Cardiac fibroblast (primary cell): ENCODE results near the gene CCDC160.
A peak's percentile ranks its signal among the peaks of the same experiment; 100 is the strongest.
"Not testable (repeated sequence)": the region's sequence is repeated elsewhere in the genome, so short reads cannot be mapped to it uniquely, and the experiment has no call there.

Experiments used
- DNase-seq, 2 donors: peaks; one replicate each; pipeline versions ENCODE4 v3.0.0 to v3.0.0-alpha.2; 2010; ENCODE audit warnings: low read depth in 2 of 2
- H3K4me3 ChIP-seq, 2 donors: replicated peaks in 1 of 2; 1 replicate in 1 of 2; 2 replicates in 1 of 2; pipeline ENCODE4 v1.5.1; 2011; ENCODE audit warnings: low read depth in 2 of 2, low read length in 2 of 2, mild to moderate bottlenecking in 2 of 2, moderate library complexity in 1 of 2
- CTCF ChIP-seq: IDR thresholded peaks from one replicate; pipeline ENCODE4 v1.5.1; 2011; ENCODE audit warnings: low read depth, mild to moderate bottlenecking, low read length, inconsistent platforms

The CCDC160 gene

GRCh38 chrX:134235236-134235635 is 1.7 kb upstream of the CCDC160 start:
- no peak for TF ChIP-seq CTCF
- DNase-seq, result no peak
- no peak overlapping the region for H3K4me3 ChIP-seq

GRCh38 chrX:134238144-134238543 is 1.2 kb downstream of the CCDC160 start:
- not testable (repeated sequence) for DNase-seq, H3K4me3 ChIP-seq

- no peak for TF ChIP-seq CTCF
- no peak for DNase-seq
- no peak overlapping the region for H3K4me3 ChIP-seq
These were observed 2.0 kb downstream of the CCDC160 start for GRCh38 chrX:134239016-134239415.

- DNase-seq, result no peak
- no peak for TF ChIP-seq CTCF
These were observed 3.2 kb downstream of the CCDC160 start for GRCh38 chrX:134240209-134240608.

GRCh38 chrX:134241960-134242619 is 5.1 kb downstream of the CCDC160 start:
- no peak for TF ChIP-seq CTCF
- no peak for DNase-seq
- no peak overlapping the region for H3K4me3 ChIP-seq

More at GRCh38 chrX:134240209-134240608, 3.2 kb downstream of the CCDC160 start:
- no peak overlapping the region for H3K4me3 ChIP-seq

- no peak overlapping the region for H3K4me3 ChIP-seq
- DNase-seq, result peak; percentile 13 to 29
- no peak for TF ChIP-seq CTCF
These were observed 7.1 kb downstream of the CCDC160 start for GRCh38 chrX:134244043-134244442.

- TF ChIP-seq CTCF, result no peak
- no peak overlapping the region for H3K4me3 ChIP-seq
- peak in 1 of 2 donors; percentile 19 for DNase-seq
These were observed 9.3 kb downstream of the CCDC160 start for GRCh38 chrX:134246282-134246681.
